Heart left ventricle (tissue), 13 donors: ENCODE data around the gene CIC.

Source experiments
- CTCF ChIP-seq, 12 donors: fragments of 200-600 bp; sonication (generic) in 4 of 12; IDR thresholded peaks; one replicate each; pipeline versions ENCODE4 v1.5.0 to v1.8.0; 2018 to 2022; ENCODE audit warnings: antibody characterized with exemption in 12 of 12, mild to moderate bottlenecking in 5 of 12
- POLR2A ChIP-seq, 2 donors: fragments of 450-650 bp; IDR thresholded peaks; one replicate each; pipeline ENCODE4 v1.6.1; 2017; ENCODE audit warnings: antibody characterized with exemption in 2 of 2, mild to moderate bottlenecking in 2 of 2, moderate library complexity in 2 of 2
- donor health status: ischemic (EF 13 %, LVEDD 7.1; RV severe dilation, severe dysfunction).
- donor health status: DM: no; HTN: yes; CAD: no.
- donor health status: DM: no; HTN: no; CAD: no.
- donor health status: ischemic (EF 25% LVEDD 6.9; RV normal size, moderate dysfunction).
- donor health status: ischemic (EF 25% LVEDD 5.7; RV mildly dilated, moderate dysfunction).
- donor health status: ischemic (EF 35%, LVEDD 5.7; RV mildly dilated, moderate dysfunction).
- donor health status: nonischemic (EF 11% LVEDD 7.7; RV severe dilation, severe dysfunction).
- donor health status: DM: yes; HTN: yes; CAD: no.
- donor health status: PGD.
- donor health status: ischemic (EF 29% LVEDD 5.4; RV normal size, mild dysfunction).
- donor health status: nonischemic (EF 23%, LVEDD 6.1; RV moderate dilation, normal function).

GRCh38 chr19:42250666-42251531 lies 18.2 kb upstream of the CIC start:
- TF ChIP-seq POLR2A (IDR thresholded peaks at IDR 0.05): no peak
- TF ChIP-seq CTCF (IDR thresholded peaks at IDR 0.05): no peak
